G401.6 (cell line): ENCODE data around the gene COX5A.

Source experiments
- FAIRE-seq: peaks from 2 replicates; lab custom pipeline; 2012; peaks lifted over from hg19 to GRCh38; lab: Jason Lieb, UNC

The COX5A gene

DNA sequence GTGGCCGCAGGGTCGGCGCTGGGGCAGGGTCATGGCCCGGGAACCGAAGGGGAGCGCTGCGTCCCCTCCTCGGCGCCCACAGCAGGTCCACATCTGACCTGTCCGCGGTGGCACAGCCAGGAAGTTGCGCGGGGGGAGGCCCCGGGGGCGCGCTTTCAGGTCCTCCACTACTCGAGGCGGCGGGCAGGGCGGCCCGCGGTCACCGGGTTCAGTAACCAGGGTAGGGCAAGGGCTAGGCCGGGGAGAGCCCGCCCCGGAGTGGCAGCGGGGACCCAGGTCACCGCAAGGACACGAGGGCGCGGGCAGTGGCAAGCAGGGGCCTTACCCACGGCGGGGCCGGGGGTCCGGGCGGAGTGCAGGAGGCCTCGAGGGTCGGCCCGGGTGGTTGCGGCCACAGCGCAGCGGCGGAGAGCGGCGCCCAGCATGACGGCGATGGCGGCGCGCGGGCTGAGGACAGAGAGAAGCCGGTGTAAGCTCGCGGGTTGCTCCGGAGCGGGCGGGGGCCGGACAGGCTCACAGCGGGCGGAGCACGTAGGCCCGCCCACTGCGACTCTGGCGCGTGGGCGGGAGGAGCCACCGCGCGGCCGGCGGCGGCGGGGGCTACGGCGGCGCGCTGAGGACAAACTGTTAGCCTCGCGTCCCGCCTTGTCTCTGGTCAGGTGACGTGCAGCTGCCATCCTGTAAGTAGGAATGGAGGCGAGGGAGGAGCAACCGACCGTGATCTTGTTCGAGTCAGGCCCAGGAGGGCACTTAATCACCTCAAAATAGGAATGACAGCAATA lies at the start of gene COX5A:
Gene COX5A (minus strand): TSS at position 484 of the 782 bp plus-strand sequence. CDS start 59 bp downstream, at position 425.
- FAIRE-seq: no peak

- no peak for FAIRE-seq
These were observed 45.9 kb upstream of the COX5A start for GRCh38 chr15:74983725-74984231.

GRCh38 chr15:74982183-74982582 lies 44.3 kb upstream of the COX5A start:
- no peak for FAIRE-seq

GRCh38 chr15:74978503-74978902 lies 40.6 kb upstream of the COX5A start:
- no peak for FAIRE-seq

- no peak for FAIRE-seq
These were observed 40.2 kb upstream of the COX5A start for GRCh38 chr15:74978077-74978476.

DNA sequence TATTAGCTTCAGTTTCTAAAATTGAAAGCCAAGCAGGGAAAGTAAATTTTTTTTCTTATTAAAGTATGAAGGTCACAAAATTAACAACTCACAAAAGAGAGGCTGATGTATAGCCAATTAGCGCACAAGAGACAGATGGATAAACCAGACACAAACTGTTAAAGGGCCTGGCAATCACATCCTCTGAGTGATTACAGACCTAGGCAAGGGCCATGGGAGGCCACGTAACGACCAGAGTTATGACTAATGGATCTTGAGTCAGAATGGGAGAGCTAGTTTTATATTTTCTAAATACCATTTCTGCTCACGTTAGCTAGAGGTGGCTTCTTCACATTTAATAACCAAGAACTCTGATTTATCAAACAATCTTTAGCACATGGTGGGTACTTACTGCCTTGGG lies 39.7 kb upstream of the COX5A start:
- no peak for FAIRE-seq

DNA sequence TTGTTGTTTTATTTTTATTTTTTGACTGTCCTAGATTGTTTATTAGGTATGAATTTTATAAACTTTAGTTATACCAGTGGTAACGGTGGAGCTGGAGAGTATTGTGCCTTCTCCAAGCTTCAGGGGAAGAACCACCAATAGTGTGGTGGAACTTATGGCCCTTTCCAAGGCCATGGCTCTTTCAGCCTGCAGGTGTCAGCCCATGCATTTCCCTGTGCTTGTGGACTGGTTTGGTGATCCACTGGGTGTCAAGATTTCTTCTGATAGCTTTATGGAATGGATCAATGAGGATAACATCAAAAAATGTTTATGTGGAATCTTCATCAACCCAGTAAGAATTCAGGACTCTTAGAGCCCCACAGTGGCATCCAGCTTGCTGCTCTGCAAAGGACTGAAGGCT lies 38.3 kb upstream of the COX5A start:
- FAIRE-seq: no peak

- no peak for FAIRE-seq
These were observed 29.8 kb upstream of the COX5A start for GRCh38 chr15:74967670-74968069.

GRCh38 chr15:74964794-74965193 lies 26.9 kb upstream of the COX5A start:
- no peak for FAIRE-seq

GRCh38 chr15:74963213-74963612 lies 25.3 kb upstream of the COX5A start:
- FAIRE-seq: no peak

GRCh38 chr15:74962671-74963070 lies 24.8 kb upstream of the COX5A start:
- FAIRE-seq: no peak

- no peak for FAIRE-seq
These were observed 24.3 kb upstream of the COX5A start for GRCh38 chr15:74962219-74962618.

DNA sequence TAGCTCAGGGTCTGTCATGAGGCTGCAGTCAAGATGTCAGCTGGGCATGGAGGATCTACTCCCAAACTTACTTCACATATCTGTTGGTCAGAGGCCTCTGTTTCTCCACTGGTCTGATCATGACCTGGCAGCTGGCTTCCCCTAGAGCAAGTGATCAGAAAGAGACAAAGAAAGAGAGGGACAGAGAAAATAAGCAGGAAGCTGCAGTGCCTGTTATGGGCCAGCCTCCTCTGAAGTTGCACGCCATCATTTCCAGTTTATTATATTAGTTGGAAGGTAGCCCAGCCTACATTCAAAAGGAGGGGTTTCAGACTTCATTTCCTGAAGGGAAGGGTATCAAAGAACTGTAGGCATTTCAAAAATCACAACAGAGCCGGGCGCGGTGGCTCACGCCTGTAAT lies 23.7 kb upstream of the COX5A start:
- no peak for FAIRE-seq

DNA sequence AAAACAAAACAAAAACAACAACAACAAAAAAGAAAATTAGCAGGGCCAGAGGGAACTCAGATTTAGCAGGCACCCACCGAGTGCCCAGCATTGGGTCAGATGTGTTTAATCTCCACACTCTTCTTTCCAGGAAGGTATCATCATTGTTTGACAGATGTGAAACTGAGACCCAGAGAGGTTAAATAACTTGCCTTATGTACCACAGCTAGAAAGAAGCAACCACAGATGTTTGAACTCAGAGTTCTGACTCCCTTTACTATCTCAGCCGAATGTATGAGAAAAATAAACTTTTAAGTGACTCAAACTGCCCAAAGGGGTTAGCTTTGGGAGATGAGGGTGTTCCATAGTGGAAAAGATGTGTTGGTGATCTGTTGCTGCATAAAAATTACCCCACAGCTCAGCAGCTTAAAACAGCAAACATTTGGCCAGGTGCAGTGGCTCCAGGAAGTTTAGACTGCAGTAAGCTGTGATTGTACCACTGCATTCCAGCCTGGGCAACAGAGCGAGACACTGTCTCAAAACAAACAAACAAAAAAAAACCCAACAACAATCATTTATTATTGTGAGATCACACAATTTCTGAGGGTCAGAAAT lies 23.2 kb upstream of the COX5A start:
- FAIRE-seq: no peak

GRCh38 chr15:74960286-74960685 lies 22.4 kb upstream of the COX5A start:
- FAIRE-seq: no peak

DNA sequence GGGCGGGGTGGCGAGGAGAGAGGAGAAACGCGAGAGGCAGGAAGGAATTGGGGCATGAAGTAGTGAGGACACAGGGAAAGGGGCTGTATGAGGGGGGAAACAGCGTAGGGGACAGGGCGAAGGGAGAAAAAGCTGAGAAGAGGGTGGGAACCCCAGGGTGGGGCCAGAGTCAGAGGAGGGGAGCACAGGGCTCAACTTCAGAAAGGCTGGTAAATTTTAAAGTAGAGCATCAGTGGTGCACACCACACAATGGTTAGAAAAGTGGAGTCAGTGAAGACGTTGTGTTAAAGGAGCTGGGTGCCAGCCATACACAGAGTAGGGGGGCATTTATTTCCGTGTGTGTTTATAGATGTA lies 21.7 kb upstream of the COX5A start:
- FAIRE-seq: no peak

DNA sequence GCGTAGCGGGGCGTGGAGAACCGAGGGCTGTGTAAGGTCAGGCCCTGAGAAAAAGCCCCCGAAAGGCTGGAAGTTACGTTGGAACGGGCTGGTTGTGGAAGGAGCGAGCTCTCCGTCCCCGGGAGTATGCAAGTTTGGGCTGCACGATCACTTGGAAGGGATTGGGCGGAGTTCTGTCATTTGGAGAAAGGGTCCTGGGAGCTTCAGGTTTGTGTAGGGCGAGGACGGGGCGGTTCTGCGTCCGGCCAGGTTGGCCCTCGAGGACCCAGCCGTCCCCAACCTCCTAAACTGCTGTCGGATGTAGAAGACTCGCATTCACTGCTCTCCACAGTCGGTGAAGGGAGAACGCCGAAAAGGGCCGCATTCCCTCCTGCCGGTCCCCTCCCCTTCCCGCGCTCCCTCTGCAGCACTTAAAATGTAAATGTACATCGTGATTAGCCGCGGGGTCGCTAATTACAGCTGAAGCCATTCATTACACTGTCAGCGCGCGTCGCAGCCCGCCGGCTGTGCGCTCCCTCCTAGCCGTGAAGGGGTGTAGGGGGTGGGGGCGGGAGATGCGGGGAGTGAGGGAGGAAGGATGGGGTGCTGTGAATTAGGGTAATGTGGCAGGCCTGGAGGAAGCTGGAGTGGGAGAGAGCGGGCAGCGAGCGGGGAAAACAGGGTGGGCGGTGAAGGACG lies 21.2 kb upstream of the COX5A start:
- FAIRE-seq: no peak

GRCh38 chr15:74958320-74958907 lies 20.5 kb upstream of the COX5A start:
- no peak for FAIRE-seq

GRCh38 chr15:74957476-74958035 lies 19.7 kb upstream of the COX5A start:
- FAIRE-seq: no peak

GRCh38 chr15:74956648-74957475 lies 19.0 kb upstream of the COX5A start, which contains the start of gene RPP25:
Gene RPP25 (minus strand): TSS chr15:74956772. CDS start chr15:74956583, 189 bp downstream.
- no peak for FAIRE-seq

GRCh38 chr15:74955796-74956647 lies 18.1 kb upstream of the COX5A start:
- no peak for FAIRE-seq
